ENCODE results near the gene PLEKHG7.

PLEKHG7 gene

GRCh38 chr12:92814584-92814983 is 111.8 kb downstream of the PLEKHG7 start:
- Histone ChIP-seq H3K27me3 (ENCODE audit: low read depth, low read length) (no peaks in the 10 kb centered on the region), H3K4me3 (ENCODE audit: low read depth in 1 of 2, low read length in 2 of 2) (no peak overlapping the region), H3K36me3 (ENCODE audit: control insufficient read depth in 1 of 2, insufficient read depth in 2 of 2, low read length in 2 of 2) (peaks cover 20 to 27% of the 10 kb centered on the region in 2 donors), H3K27ac (ENCODE audit: low read length) (no peak overlapping the region), H3K9me3 (ENCODE audit: control insufficient read depth in 1 of 2, low read length in 2 of 2) (no peaks in the 10 kb centered on the region), H3K4me1 (ENCODE audit: control insufficient read depth in 1 of 2, insufficient read depth in 2 of 2, low read length in 2 of 2) (no peaks in the 10 kb centered on the region)

- H3K9me3 ChIP-seq (ENCODE audit: control insufficient read depth in 1 of 2, low read length in 2 of 2) = no peaks in the 10 kb centered on the region
- peaks cover 9 to 16% of the 10 kb centered on the region in 2 donors for H3K36me3 ChIP-seq (ENCODE audit: control insufficient read depth in 1 of 2, insufficient read depth in 2 of 2, low read length in 2 of 2)
- H3K27me3 ChIP-seq (ENCODE audit: low read depth, low read length) = no peaks in the 10 kb centered on the region
- no peaks in the 10 kb centered on the region for H3K4me1 ChIP-seq (ENCODE audit: control insufficient read depth in 1 of 2, insufficient read depth in 2 of 2, low read length in 2 of 2)
- no peak overlapping the region for H3K4me3 ChIP-seq (ENCODE audit: low read depth in 1 of 2, low read length in 2 of 2)
- H3K27ac ChIP-seq (ENCODE audit: low read length) = no peak overlapping the region
Measured at GRCh38 chr12:92821142-92821541, 118.4 kb downstream of the PLEKHG7 start.

Data from muscle layer of duodenum (tissue), 2 donors.